ENCODE results near the gene CLMN. TPM values are rescaled to one million over a fixed set of nuclear protein-coding genes. Genes with fewer than 3 reads are reported as not detected.

The CLMN gene
- total RNA-seq, 4 donors from 2014 or later: 6.5 to 10.0 (median 7.9) TPM

DNA sequence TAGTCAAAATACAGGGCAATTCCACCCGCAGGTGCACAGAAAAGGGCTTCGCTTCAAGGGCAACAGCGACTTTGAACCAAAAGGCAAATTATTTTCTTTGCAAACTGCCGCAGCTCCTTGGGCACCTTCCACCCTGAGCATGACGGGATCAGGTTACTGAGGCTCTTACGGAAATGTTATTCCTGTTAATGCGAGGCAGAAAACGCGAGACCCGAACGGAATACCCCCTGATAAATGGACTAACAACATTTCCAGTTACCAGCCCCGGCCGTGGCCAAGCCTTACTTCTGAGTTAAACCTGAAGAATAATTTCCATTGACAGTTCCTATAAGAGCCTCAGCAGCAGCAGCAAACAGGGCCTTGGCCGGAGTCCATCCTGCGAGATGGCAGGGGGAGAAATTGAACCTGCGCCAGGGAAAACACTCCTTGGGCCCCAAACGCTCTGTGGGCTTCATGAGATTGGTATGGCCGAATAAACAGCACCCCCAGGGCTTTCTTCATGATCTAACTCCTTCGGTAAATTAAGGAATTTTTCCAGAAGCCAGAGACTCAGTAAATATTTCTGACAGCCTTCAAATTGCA is 92.3 kb downstream of the CLMN start:
- peaks cover 8 to 19% (median 13%) of the 10 kb centered on the region in 4 donors for H3K4me1 ChIP-seq
- WGBS: 58% methylated on average over 19 of the region's 19 CpGs
- TF ChIP-seq, protein P1, sequence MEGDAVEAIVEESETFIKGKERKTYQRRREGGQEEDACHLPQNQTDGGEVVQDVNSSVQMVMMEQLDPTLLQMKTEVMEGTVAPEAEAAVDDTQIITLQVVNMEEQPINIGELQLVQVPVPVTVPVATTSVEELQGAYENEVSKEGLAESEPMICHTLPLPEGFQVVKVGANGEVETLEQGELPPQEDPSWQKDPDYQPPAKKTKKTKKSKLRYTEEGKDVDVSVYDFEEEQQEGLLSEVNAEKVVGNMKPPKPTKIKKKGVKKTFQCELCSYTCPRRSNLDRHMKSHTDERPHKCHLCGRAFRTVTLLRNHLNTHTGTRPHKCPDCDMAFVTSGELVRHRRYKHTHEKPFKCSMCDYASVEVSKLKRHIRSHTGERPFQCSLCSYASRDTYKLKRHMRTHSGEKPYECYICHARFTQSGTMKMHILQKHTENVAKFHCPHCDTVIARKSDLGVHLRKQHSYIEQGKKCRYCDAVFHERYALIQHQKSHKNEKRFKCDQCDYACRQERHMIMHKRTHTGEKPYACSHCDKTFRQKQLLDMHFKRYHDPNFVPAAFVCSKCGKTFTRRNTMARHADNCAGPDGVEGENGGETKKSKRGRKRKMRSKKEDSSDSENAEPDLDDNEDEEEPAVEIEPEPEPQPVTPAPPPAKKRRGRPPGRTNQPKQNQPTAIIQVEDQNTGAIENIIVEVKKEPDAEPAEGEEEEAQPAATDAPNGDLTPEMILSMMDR (IDR thresholded peaks at IDR 0.05): no peak
- no peak for TF ChIP-seq POLR2AphosphoS5 (IDR thresholded peaks at IDR 0.05)
- no peaks in the 10 kb centered on the region for H3K9me3 ChIP-seq
- intact Hi-C loops (cut with DNase I): no loop called here
- no peak for DNase-seq (ENCODE audit: extremely low spot score)
- no peak overlapping the region for H3K4me3 ChIP-seq
- peaks cover 0 to 11% (median 0%) of the 10 kb centered on the region in 4 donors for H3K27me3 ChIP-seq
- H3K36me3 ChIP-seq: peaks cover 0 to 5% (median 0%) of the 10 kb centered on the region in 4 donors
- H3K27ac ChIP-seq (replicated peaks in 1 of 4): no peak overlapping the region

DNA sequence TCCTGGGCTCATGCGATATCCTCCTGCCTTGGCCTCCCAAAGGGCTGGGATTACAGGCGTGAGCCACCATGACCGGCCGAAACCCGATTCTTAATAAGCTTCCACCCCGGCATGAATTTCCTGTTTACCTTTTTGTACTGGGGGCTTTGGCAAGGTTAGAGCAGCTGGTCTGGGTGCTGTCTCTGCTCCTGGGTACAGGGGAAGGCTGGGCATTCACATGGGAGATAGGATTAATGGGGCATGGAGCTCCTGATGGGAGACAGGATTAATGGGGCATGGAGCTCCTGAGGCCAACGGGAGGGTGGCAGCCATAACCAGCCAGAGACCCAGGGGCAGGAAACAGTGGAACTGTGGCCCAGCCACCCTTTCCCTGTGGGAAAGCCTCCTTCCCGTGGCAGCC is 92.9 kb downstream of the CLMN start:
- WGBS: 91% methylated on average over 7 of the region's 8 CpGs
- no peak for DNase-seq (ENCODE audit: extremely low spot score)
- Histone ChIP-seq H3K4me1 (peaks cover 8 to 25% (median 13%) of the 10 kb centered on the region in 4 donors), H3K4me3 (no peak overlapping the region), H3K36me3 (peaks cover 0 to 8% (median 0%) of the 10 kb centered on the region in 4 donors), H3K27ac (replicated peaks in 1 of 4) (no peak overlapping the region), H3K9me3 (no peaks in the 10 kb centered on the region), H3K27me3 (peaks cover 0 to 11% (median 0%) of the 10 kb centered on the region in 4 donors)
- TF ChIP-seq, protein P1 (IDR thresholded peaks at IDR 0.05): no peak
- TF ChIP-seq POLR2A (IDR thresholded peaks at IDR 0.05; ENCODE audit: low read depth) (no peak), EP300 (IDR thresholded peaks at IDR 0.05) (no peak), POLR2AphosphoS5 (IDR thresholded peaks at IDR 0.05) (no peak)
- intact Hi-C loops (cut with DNase I): no loop called here

DNA sequence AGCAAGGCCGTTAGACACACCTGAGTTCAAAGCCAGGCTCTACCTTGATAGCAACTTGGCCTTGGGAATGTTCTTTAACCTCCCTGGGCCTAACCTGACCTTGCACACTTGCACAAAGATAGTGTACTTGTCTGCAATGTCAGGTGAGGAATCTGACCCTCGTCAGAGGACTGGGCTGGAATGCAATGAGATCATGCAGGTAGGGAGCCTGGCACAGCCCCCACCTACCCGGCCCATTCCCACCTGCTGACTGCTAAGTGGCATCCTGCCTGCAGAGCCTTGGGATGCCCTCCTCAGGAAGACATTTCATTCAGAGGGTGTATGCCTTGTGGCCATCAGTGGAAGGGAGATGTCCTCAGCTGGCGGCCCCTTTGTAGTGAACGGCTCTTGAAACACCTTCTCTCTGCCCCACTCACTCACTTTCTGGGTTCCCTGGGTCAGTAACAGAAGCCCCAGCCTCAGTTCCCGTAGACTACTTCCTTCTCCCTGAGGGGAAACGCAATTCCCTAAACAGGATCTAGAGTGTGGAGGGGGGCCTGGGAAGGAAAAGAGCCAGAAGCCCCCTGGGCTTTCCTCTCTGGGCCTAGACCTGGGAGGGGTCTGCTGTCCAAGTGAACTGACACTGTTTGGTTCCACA is 94.3 kb downstream of the CLMN start:
- H3K4me1 ChIP-seq: peaks cover 8 to 25% (median 13%) of the 10 kb centered on the region in 4 donors
- TF ChIP-seq, protein P1 (IDR thresholded peaks at IDR 0.05): no peak
- no peak for TF ChIP-seq EP300 (IDR thresholded peaks at IDR 0.05)
- no peak for TF ChIP-seq POLR2AphosphoS5 (IDR thresholded peaks at IDR 0.05)
- no peak for TF ChIP-seq POLR2A (IDR thresholded peaks at IDR 0.05; ENCODE audit: low read depth)
- no peaks in the 10 kb centered on the region for H3K9me3 ChIP-seq
- 90% methylated on average over 7 of the region's 7 CpGs for WGBS
- intact Hi-C loops (cut with DNase I): no loop called here
- no peak for DNase-seq (ENCODE audit: extremely low spot score)
- no peak overlapping the region for H3K27ac ChIP-seq (replicated peaks in 1 of 4)
- no peak overlapping the region for H3K4me3 ChIP-seq
- peaks cover 0 to 11% (median 0%) of the 10 kb centered on the region in 4 donors for H3K27me3 ChIP-seq
- H3K36me3 ChIP-seq: peaks cover 0 to 9% (median 5%) of the 10 kb centered on the region in 4 donors

DNA sequence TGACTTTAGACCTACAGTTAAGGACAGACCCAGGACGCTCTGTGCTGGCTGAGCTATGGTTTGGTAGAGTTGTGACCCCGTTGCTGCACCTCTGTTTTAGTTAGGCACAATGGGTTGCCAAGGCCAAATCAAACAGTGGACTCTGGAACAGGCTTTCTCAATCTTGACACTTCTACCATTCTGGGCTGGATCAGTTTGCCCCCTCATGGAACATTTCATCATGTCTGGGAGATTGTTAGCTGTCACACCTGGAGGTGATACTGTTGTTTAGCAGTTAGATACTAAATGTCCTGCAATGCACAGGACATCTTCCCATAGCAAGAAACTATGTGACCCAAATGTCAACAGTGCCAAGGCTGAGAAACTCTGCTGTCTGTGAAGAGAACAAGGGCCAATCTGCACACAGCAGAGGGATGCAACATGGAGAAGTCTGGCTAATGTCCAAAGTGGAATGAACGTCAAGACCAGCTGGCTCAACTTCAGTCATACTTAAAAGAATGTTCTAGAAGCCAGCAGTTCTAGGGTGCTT is 96.8 kb downstream of the CLMN start:
- TF ChIP-seq POLR2A (IDR thresholded peaks at IDR 0.05; ENCODE audit: low read depth) (no peak), EP300 (IDR thresholded peaks at IDR 0.05) (no peak), POLR2AphosphoS5 (IDR thresholded peaks at IDR 0.05) (no peak)
- TF ChIP-seq, protein P1 (IDR thresholded peaks at IDR 0.05): no peak

More for the DNA sequence above, 96.8 kb downstream of the CLMN start:
- Histone ChIP-seq H3K4me1 (peaks cover 8 to 25% (median 13%) of the 10 kb centered on the region in 4 donors), H3K9me3 (no peaks in the 10 kb centered on the region), H3K4me3 (no peak overlapping the region), H3K36me3 (peaks cover 0 to 12% (median 7%) of the 10 kb centered on the region in 4 donors), H3K27me3 (peaks cover 0 to 11% (median 0%) of the 10 kb centered on the region in 4 donors), H3K27ac (replicated peaks in 1 of 4) (no peak overlapping the region)
- intact Hi-C loops (cut with DNase I): no loop called here
- WGBS: 78% methylated on average over 3 of the region's 3 CpGs
- DNase-seq (ENCODE audit: extremely low spot score): no peak

Measured in esophagus muscularis mucosa (tissue), 4 donors.